AML-193 (cell line): ENCODE data around the gene LRIT3.

Experiments
- DNase-seq, 2 experiments: peaks; one replicate each; lab custom pipeline; 2025; lab: John Stamatoyannopoulos, UW

LRIT3 gene

GRCh38 chr4:109910256-109910655 lies 62.3 kb downstream of the LRIT3 start:
- no peak for DNase-seq

DNA sequence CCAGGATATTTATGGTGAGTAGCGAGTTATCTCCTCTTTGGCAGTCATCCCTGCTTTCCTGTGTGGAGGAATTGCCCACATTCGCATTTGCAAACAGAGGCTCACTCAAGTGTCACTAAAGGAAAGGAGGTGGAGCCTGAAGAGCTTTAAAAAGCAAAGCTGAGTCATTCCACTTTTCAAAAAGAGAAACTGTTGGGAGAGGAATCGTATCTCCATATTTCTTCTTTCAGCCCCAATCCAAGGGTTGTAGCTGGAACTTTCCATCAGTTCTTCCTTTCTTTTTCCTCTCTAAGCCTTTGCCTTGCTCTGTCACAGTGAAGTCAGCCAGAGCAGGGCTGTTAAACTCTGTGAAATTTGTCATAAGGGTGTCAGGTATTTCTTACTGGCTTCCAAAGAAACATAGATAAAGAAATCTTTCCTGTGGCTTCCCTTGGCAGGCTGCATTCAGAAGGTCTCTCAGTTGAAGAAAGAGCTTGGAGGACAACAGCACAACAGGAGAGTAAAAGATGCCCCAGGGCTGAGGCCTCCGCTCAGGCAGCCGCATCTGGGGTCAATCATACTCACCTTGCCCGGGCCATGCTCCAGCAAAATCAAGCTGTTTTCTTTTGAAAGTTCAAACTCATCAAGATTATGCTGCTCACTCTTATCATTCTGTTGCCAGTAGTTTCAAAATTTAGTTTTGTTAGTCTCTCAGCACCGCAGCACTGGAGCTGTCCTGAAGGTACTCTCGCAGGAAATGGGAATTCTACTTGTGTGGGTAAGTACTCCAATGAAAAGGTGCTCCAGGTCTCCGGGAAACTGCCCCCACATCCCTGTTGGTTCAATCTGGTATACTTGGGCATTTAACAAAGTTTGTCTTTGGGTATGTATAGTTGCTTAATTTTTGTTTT lies 65.0 kb downstream of the LRIT3 start, which contains the start of gene EGF:
Gene EGF (plus strand): TSS at position 178 of the 890 bp plus-strand sequence. CDS start 453 bp downstream, at position 631.
- DNase-seq: no peak

- no peak for DNase-seq
Measured at GRCh38 chr4:109913596-109914241, 65.8 kb downstream of the LRIT3 start.

DNA sequence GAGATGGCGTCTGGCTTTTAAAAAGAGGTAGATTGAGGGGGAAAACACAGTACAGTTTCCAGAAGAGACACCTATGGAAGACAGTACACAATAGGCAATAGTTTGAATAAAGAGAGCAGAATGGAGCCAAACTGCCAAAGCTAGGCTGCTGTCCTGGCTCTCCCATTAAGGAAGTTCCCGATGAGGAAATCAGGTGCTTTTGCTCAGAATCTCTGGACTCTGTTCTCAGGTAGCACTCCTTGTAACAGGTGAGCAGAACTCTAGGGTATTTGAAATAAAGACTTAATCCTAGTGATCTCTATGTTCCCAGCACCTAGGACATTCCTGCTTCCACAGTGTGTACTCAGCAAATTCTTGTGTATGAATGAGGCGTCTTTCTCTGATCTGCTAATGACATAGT lies 66.4 kb downstream of the LRIT3 start:
- no peak for DNase-seq

GRCh38 chr4:109915385-109916026 lies 67.6 kb downstream of the LRIT3 start:
- DNase-seq: no peak

DNA sequence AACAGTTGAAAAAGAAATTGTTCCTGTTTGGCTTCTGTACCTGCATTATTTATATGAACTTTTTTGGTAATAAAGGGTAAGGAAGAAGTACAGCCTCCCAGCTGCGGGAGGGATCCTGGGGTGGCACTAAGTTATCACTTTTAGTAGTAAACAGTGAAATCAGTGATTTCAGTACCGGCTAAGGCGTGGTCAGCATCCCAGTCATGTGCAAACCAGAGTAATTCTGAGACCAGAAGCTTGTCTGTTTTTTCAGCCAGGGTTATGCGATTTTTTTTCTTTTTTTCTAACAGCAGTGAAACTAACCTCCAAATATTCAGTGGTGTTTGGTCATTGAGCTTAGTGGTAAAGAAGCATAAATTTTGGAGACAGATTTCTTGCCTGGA lies 68.1 kb downstream of the LRIT3 start:
- DNase-seq: no peak

DNA sequence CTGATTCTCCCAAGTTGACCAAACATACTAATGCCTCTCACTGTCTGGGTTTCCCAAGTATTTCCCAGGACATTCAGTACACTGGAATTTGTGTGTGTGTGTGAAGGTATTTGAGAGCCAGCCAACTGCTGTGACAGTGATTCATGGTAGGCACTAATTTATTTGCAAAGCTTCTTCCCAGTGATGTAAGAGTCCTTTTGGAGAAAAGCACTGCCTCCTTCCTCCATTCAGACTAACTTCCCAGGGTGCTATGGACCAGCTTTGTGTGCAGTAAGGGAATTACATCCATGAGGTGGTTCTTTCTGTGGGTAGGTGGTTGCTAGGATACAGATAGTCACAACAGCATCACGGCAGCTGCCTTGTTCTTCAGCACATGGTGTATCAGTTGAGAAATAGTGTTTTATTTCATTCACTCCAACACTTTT lies 73.5 kb downstream of the LRIT3 start:
- no peak for DNase-seq
